Right atrium auricular region (tissue), 2 donors: Measurements from ENCODE around the gene LSMEM2. TPM values are rescaled to one million over a fixed set of nuclear protein-coding genes. Genes with fewer than 3 reads are reported as not detected.
"Not testable (repeated sequence)": the region's sequence is repeated elsewhere in the genome, so short reads cannot be mapped to it uniquely, and the experiment has no call there.

Source experiments
- DNase-seq: peaks from one replicate; pipeline ENCODE4 v3.0.0-alpha.2; 2019; ENCODE audit warnings: low spot score
- H3K27ac ChIP-seq, 2 donors: fragments of 200-600 bp; sonication (generic); 1 replicate in 1 of 2; 2 replicates in 1 of 2; pipeline ENCODE4 v1.5.1; 2016 to 2019
- H3K27me3 ChIP-seq, 2 donors: fragments of 200-600 bp; sonication (generic); one replicate each; pipeline versions ENCODE4 v1.5.1 to v1.6.0; 2017 to 2019
- H3K36me3 ChIP-seq: fragments of 200-600 bp; sonication (generic); one replicate; pipeline ENCODE4 v1.5.1; 2016
- H3K4me1 ChIP-seq, 2 donors: fragments of 200-600 bp; sonication (generic); one replicate each; pipeline versions ENCODE4 v1.5.1 to v1.6.0; 2017 to 2019
- H3K4me3 ChIP-seq, 2 donors: fragments of 200-600 bp; sonication (generic); 1 replicate in 1 of 2; 2 replicates in 1 of 2; pipeline ENCODE4 v1.5.1; 2017 to 2019; ENCODE audit warnings: mild to moderate bottlenecking in 1 of 2, moderate library complexity in 1 of 2
- H3K9me3 ChIP-seq, 2 donors: fragments of 200-600 bp; sonication (generic); one replicate each; pipeline ENCODE4 v1.5.1; 2019
- CTCF ChIP-seq, 2 donors: fragments of 200-600 bp; sonication (generic); IDR thresholded peaks; one replicate each; pipeline ENCODE4 v1.5.1; 2019; ENCODE audit warnings: antibody characterized with exemption in 2 of 2
- total RNA-seq, 2 donors: library from RNA; depleted of rRNA; stranded (reverse); fragments of >200 nt; gene quantifications; one replicate each; pipeline ENCODE4 v1.1.0, GENCODE V29; 2016

Gene LSMEM2
- total RNA-seq, 2 donors from 2014 or later = 9.0 to 10.6 TPM

- TF ChIP-seq CTCF (IDR thresholded peaks at IDR 0.05) = no peak
- Histone ChIP-seq H3K4me3 (peak overlapping the region; percentile 42 to 43), H3K27ac (peak overlapping the region; percentile 89 to 90), H3K36me3 (no peaks in the 10 kb centered on the region), H3K9me3 (no peaks in the 10 kb centered on the region), H3K4me1 (peaks cover 0 to 50% of the 10 kb centered on the region in 2 donors), H3K27me3 (no peaks in the 10 kb centered on the region)
- DNase-seq = no peak
These were observed 23.5 kb downstream of the LSMEM2 start for GRCh38 chr3:50302095-50303012.

- H3K27ac ChIP-seq = peak within 1 kb of the TSS; percentile 89 to 90
- peak within 1 kb of the TSS; percentile 42 to 43 for H3K4me3 ChIP-seq
- H3K4me1 ChIP-seq = peaks cover 0 to 45% of the 10 kb centered on the region in 2 donors
- no peaks in the 10 kb centered on the region for H3K9me3 ChIP-seq
- no peaks in the 10 kb centered on the region for H3K27me3 ChIP-seq
- DNase-seq = peak; percentile 90
- TF ChIP-seq CTCF (IDR thresholded peaks at IDR 0.05) = peak in 1 of 2 donors; percentile 35
- H3K36me3 ChIP-seq = no peaks in the 10 kb centered on the region
These were observed 24.3 kb downstream of the LSMEM2 start, which contains the start of gene HYAL1 for GRCh38 chr3:50303013-50303815. Gene HYAL1, minus strand, starts transcription at chr3:50303574. Its CDS starts 618 bp downstream, at chr3:50302956.

GRCh38 chr3:50304601-50305000, 25.7 kb downstream of the LSMEM2 start:
- H3K36me3 ChIP-seq = no peaks in the 10 kb centered on the region
- H3K27me3 ChIP-seq = no peaks in the 10 kb centered on the region
- no peaks in the 10 kb centered on the region for H3K9me3 ChIP-seq
- H3K4me3 ChIP-seq = no peak overlapping the region
- no peak overlapping the region for H3K27ac ChIP-seq
- peaks cover 0 to 37% of the 10 kb centered on the region in 2 donors for H3K4me1 ChIP-seq
- no peak for TF ChIP-seq CTCF (IDR thresholded peaks at IDR 0.05)
- no peak for DNase-seq

GRCh38 chr3:50312041-50312440, 33.2 kb downstream of the LSMEM2 start:
- H3K27ac ChIP-seq, DNase-seq, H3K27me3 ChIP-seq, H3K4me1 ChIP-seq, H3K9me3 ChIP-seq, H3K36me3 ChIP-seq, H3K4me3 ChIP-seq: not testable (repeated sequence)

GRCh38 chr3:50314342-50314741, 35.5 kb downstream of the LSMEM2 start:
- Histone ChIP-seq H3K4me3 (no peak overlapping the region), H3K4me1 (peaks cover 0 to 29% of the 10 kb centered on the region in 2 donors), H3K27ac (no peak overlapping the region), H3K27me3 (no peaks in the 10 kb centered on the region), H3K36me3 (peaks cover 26% of the 10 kb centered on the region), H3K9me3 (no peaks in the 10 kb centered on the region)
- no peak for DNase-seq
- TF ChIP-seq CTCF (IDR thresholded peaks at IDR 0.05) = no peak

- no peak for DNase-seq
- Histone ChIP-seq H3K27ac (no peak overlapping the region), H3K27me3 (no peaks in the 10 kb centered on the region), H3K36me3 (peaks cover 26% of the 10 kb centered on the region), H3K4me1 (peaks cover 0 to 34% of the 10 kb centered on the region in 2 donors), H3K4me3 (no peak overlapping the region), H3K9me3 (no peaks in the 10 kb centered on the region)
- no peak for TF ChIP-seq CTCF (IDR thresholded peaks at IDR 0.05)
These were observed 35.9 kb downstream of the LSMEM2 start for GRCh38 chr3:50314816-50315215.
